DMS 273 (cell line): ENCODE measurements around the gene PPFIA1.

ENCODE experiments used
- DNase-seq: peaks from one replicate; lab custom pipeline; 2025; ENCODE audit not compliant: unreplicated experiment; lab: John Stamatoyannopoulos, UW

Gene PPFIA1

GRCh38 chr11:70352601-70353000 lies 82.1 kb downstream of the PPFIA1 start:
- DNase-seq = no peak

GRCh38 chr11:70353329-70353728 lies 82.8 kb downstream of the PPFIA1 start:
- DNase-seq = no peak

DNA sequence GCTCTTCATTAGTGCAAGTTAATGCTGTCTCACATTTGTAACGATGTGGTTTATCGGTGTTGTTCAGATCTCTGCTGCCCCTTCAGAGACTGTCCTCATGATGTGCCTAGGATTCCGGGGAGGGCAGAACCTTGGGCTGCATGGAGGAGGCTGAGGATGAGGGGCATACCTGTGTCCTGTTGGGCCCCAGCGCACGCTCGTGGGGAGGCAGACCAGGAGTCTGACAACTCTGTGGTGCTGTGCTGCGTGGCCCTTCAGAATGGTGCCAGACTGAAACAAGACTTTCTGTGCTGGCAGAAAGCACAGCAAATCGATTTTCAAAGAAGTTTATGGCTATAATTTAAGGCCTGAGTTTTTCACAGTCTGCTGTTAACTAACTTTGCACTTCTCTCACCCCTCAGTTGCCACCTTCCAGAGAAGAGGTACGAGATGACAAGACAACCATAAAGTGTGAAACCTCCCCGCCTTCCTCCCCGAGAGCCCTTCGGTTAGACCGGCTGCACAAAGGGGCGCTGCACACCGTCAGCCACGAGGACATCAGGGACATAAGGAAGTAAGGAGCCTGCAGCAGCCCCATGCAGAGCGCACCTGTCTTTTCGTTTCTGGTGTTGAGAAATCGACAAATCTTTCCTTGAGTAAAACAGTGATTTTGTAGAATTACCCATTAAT lies 83.5 kb downstream of the PPFIA1 start:
- no peak for DNase-seq

DNA sequence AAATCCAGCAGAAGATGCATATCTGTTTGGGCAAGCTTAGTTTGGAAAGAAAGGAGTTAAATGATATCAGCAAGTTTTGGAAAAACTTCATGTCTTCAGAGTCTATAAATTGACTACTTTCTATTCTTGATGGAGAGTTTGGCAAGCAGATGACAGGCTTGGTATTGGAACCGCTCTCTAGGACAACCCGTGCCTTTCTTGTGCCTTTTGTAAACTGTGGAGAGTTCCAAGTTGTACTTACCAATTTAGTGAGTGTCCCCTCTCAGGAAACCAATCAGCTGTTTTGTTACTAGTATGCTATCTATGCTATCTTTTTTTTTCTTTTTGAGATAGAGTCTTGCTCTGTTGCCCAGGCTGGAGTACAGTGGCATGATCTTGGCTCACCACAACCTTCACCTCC lies 84.1 kb downstream of the PPFIA1 start:
- DNase-seq = no peak

DNA sequence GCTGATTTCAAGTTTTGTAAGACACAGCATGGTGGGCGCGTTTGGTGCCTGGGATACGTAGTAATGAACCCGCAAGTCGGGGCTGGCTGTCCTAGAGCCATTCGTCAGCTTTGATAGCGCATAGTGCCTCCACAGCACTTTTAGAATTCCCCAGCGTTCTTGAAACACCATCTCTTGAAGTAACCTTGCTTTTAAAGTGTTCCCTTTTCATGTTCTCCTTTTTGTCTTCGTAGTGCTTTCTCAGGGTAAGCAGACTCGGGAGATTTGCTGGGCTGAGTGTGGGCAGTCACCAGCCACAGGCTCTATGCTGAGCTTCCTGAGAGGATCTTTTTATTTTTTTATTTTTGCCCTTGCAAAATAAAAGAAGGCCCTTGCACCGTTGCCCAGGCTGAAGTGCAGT lies 88.3 kb downstream of the PPFIA1 start:
- DNase-seq = no peak

DNA sequence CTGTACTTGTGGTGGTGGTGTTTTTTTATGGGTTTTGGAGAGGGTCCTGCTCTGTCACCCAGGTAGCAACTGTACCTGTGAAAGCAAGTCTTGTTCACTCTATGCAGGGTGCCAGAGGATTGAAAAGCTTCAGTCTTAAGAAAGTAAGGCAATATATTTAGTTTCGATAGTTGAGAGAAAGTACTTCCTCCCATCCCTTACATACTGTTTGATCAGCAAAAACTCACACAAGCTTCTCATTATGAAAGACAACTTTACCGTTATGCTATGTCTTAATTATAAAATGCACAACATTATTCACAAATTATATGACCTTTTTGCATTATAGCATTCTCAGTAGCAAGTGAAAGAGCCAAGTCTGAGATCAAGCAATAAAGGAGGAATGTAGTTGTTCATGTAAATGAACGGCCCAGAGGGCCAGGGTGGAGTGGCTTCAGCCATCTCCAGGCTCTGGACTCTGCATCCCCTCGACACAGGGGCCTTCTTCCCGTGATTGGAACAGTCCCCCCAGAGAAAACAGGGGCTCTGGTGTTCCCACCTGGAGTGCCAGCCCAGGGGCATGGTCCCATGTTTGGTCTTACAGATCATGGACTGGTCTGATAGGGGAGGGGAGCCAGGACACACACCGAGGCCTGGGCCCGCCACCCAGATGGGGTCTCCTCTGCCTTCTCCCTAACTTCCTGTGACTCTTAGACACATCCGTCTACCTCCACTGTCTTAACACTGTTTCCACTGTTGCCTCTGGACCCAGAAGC lies 89.1 kb downstream of the PPFIA1 start:
- no peak for DNase-seq

GRCh38 chr11:70360211-70360610 lies 89.7 kb downstream of the PPFIA1 start:
- DNase-seq = no peak

GRCh38 chr11:70364178-70364577 lies 93.7 kb downstream of the PPFIA1 start:
- no peak for DNase-seq

DNA sequence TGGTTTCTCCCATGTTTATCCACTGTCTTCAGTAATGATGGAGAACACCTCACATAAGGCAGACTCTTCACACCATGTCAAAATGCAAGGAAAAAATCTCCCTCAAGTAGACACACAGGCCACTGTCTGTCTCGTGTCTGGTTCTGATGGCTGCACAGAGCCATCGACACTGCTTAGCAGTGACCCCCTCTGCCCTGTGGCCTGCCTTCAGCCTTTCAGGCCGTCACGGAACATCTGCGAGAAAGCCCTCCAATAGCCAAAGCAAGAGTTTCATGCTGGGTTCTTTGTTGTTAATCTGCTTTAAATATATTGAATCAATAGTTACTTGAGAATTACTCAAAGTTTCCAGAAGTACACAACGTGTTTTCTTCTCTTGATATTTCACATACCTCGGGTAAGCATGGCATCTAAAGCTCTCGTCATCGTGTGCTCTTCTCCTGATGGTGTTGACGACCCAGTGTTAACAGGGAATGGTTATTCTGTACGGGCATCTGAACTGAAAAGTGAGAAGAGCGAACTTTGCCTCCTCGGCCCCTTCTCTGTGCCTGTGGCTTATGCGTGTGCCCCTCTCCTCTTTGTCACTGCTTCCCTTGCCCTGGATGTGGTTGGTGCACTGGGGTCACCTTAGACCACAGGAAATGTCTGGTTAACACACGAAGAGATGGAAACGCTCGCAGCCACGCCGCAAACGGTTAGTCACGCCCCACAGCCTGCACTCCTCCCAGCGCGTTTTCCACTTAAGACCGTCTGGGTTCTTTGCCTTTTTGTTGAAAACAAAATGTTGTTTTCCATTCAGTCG lies 94.5 kb downstream of the PPFIA1 start:
- DNase-seq = no peak

- no peak for DNase-seq
Observed at GRCh38 chr11:70365544-70365927, 95.0 kb downstream of the PPFIA1 start.

DNA sequence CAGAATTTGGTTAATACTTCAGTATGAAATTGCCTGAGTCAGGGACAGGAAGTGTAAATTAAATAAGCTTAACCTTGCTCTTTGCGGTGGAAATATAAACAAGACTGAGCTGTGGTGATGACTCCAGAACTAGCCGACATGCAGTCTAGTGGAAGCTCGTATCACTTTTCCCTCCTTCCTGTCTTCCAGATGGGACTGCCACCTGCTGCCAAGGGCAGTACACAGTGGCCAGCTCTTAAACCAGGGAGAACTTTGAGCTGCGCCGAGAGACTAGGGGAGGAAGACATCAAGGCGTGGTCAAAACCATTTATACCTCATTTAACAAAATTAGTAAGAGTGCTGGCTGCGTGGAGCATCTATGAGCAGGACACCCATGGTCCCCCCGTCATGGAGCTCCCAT lies 96.6 kb downstream of the PPFIA1 start:
- DNase-seq = no peak

GRCh38 chr11:70368961-70369360 lies 98.5 kb downstream of the PPFIA1 start:
- DNase-seq = no peak

DNA sequence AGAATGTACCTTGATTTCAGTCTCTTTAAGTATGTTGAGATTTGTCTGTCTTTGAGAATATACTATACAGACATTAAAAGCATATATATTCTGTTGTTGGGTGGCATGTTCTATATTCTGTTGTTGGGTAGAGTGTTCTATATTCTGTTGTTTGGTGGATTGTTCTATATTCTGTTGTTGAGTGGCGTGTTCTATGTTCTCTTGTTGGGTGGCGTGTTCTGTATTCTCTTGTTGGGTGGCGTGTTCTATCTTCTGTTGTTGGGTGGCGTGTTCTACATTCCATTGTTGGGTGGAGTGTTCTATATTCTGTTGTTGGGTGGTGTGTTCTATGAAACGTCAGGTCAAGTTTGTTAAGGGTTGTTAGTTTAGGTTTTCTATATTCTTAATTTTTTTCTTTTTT lies 100.8 kb downstream of the PPFIA1 start:
- DNase-seq = no peak

GRCh38 chr11:70372076-70372475 lies 101.6 kb downstream of the PPFIA1 start:
- DNase-seq = no peak

DNA sequence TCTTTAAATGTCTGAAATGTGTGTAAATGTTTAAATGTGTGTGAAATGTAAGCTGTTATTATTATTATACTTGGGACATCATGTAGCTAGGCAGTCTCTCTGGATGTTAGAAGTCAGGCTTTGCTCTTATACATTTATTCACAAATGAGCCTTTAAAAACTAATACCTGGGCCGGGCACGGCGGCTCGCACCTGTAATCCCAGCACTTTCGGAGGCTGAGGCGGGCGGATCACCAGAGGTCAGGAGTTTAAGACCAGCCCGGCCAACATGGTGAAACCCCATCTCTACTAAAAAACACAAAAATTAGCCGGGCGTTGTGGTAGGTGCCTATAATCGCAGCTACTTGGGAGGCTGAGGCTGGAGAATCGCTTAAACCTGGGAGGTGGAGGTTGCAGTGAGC lies 106.1 kb downstream of the PPFIA1 start:
- DNase-seq = no peak

- no peak for DNase-seq
Observed at GRCh38 chr11:70377645-70378044, 107.2 kb downstream of the PPFIA1 start.

GRCh38 chr11:70378506-70379134 lies 108.1 kb downstream of the PPFIA1 start:
- peak; percentile 7 for DNase-seq

- DNase-seq = no peak
Observed at GRCh38 chr11:70381350-70381749, 110.9 kb downstream of the PPFIA1 start.

DNA sequence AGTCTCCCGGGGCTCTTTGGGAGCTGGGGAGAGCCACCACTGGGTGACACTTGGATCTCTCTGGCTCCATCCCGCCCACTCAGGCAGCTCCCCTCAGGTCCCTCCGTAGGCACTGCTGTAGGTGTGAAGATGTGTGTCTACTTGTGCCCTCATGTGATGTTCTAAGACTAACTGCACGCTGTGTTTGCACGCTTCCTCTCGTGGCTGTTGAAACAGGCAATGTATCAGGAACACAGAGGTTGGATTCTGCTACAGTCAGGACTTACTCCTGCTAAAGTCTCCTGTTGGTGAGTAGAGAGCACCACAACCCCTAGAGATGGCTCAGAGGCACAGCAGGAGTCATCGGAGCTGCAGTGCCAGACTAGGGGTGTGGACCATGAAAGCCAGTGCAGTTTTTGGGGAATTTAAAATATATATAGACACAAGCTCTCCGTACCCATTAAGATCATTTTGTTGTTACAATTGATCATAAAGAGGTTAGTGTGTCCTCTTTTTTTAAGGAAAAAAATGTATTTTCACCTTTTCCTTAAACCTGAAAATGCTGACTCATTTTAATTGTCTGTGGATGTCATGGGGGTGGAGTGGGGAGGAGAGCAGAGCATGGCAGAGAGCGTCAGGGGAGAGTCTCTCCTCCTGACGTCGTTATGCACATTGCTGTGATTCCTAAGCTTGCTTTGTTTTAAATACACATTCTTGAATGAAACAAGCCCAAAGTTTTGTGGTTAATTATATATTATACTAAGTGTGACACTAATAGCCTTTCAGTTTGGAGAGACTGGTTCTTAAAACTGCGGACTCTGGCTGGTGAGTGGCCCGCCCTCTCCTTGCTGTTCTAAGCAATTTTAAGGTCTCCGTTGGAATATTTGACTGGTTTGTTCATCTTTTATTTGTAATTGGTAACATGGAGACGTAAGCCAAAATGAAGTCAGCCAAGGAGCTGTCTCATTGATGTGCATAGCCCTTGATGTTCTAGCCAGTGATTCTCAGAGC lies 111.7 kb downstream of the PPFIA1 start:
- peak; percentile 4 for DNase-seq
